Measurements from ENCODE around the gene HEXA. TPM values are rescaled to one million over a fixed set of nuclear protein-coding genes. Genes with fewer than 3 reads are reported as not detected.

Gene HEXA
- polyA plus RNA-seq, 2 donors: 22.8 to 24.2 TPM

GRCh38 chr15:72339777-72340177 is 36.0 kb downstream of the HEXA start:
- H3K4me3 ChIP-seq (ENCODE audit: low read depth in 1 of 2, low read length in 2 of 2): no peak overlapping the region
- no peaks in the 10 kb centered on the region for H3K27me3 ChIP-seq (ENCODE audit: control insufficient read depth in 1 of 2, insufficient read depth in 2 of 2, low read length in 2 of 2)
- WGBS, 2 donors: 47 to 52% methylated on average over 3 of the region's 3 CpGs
- H3K4me1 ChIP-seq (ENCODE audit: control insufficient read depth in 2 of 2, insufficient read depth in 2 of 2, low read length in 1 of 2): no peaks in the 10 kb centered on the region
- H3K9me3 ChIP-seq (ENCODE audit: control insufficient read depth in 2 of 2, insufficient read depth in 1 of 2, low read depth in 1 of 2, low read length in 1 of 2): no peaks in the 10 kb centered on the region
- H3K27ac ChIP-seq (ENCODE audit: low read depth in 2 of 2, low read length in 1 of 2): no peak overlapping the region
- peaks cover 0 to 6% of the 10 kb centered on the region in 2 donors for H3K36me3 ChIP-seq (ENCODE audit: control insufficient read depth in 2 of 2, insufficient read depth in 2 of 2, low read length in 1 of 2)

GRCh38 chr15:72338617-72339321 is 37.0 kb downstream of the HEXA start:
- Histone ChIP-seq H3K4me1 (ENCODE audit: control insufficient read depth in 2 of 2, insufficient read depth in 2 of 2, low read length in 1 of 2) (no peaks in the 10 kb centered on the region), H3K27ac (ENCODE audit: low read depth in 2 of 2, low read length in 1 of 2) (peak overlapping the region in 1 of 2 donors; percentile 24), H3K36me3 (ENCODE audit: control insufficient read depth in 2 of 2, insufficient read depth in 2 of 2, low read length in 1 of 2) (peaks cover 0 to under 1% of the 10 kb centered on the region in 2 donors), H3K27me3 (ENCODE audit: control insufficient read depth in 1 of 2, insufficient read depth in 2 of 2, low read length in 2 of 2) (no peaks in the 10 kb centered on the region), H3K4me3 (ENCODE audit: low read depth in 1 of 2, low read length in 2 of 2) (no peak overlapping the region), H3K9me3 (ENCODE audit: control insufficient read depth in 2 of 2, insufficient read depth in 1 of 2, low read depth in 1 of 2, low read length in 1 of 2) (no peaks in the 10 kb centered on the region)
- WGBS, 2 donors: 77 to 80% methylated on average over 9 of the region's 9 CpGs

- no peak overlapping the region for H3K27ac ChIP-seq (ENCODE audit: low read depth in 2 of 2, low read length in 1 of 2)
- H3K9me3 ChIP-seq (ENCODE audit: control insufficient read depth in 2 of 2, insufficient read depth in 1 of 2, low read depth in 1 of 2, low read length in 1 of 2): no peaks in the 10 kb centered on the region
- H3K4me1 ChIP-seq (ENCODE audit: control insufficient read depth in 2 of 2, insufficient read depth in 2 of 2, low read length in 1 of 2): no peaks in the 10 kb centered on the region
- 96 to 98% methylated on average over 2 of the region's 2 CpGs for WGBS, 2 donors
- no peak overlapping the region for H3K4me3 ChIP-seq (ENCODE audit: low read depth in 1 of 2, low read length in 2 of 2)
- no peaks in the 10 kb centered on the region for H3K27me3 ChIP-seq (ENCODE audit: control insufficient read depth in 1 of 2, insufficient read depth in 2 of 2, low read length in 2 of 2)
- H3K36me3 ChIP-seq (ENCODE audit: control insufficient read depth in 2 of 2, insufficient read depth in 2 of 2, low read length in 1 of 2): no peaks in the 10 kb centered on the region
These were observed 37.7 kb downstream of the HEXA start for GRCh38 chr15:72338148-72338547.

- Histone ChIP-seq H3K27ac (ENCODE audit: low read depth in 2 of 2, low read length in 1 of 2) (no peak overlapping the region), H3K4me1 (ENCODE audit: control insufficient read depth in 2 of 2, insufficient read depth in 2 of 2, low read length in 1 of 2) (no peaks in the 10 kb centered on the region), H3K4me3 (ENCODE audit: low read depth in 1 of 2, low read length in 2 of 2) (no peak overlapping the region), H3K36me3 (ENCODE audit: control insufficient read depth in 2 of 2, insufficient read depth in 2 of 2, low read length in 1 of 2) (no peaks in the 10 kb centered on the region), H3K27me3 (ENCODE audit: control insufficient read depth in 1 of 2, insufficient read depth in 2 of 2, low read length in 2 of 2) (no peaks in the 10 kb centered on the region), H3K9me3 (ENCODE audit: control insufficient read depth in 2 of 2, insufficient read depth in 1 of 2, low read depth in 1 of 2, low read length in 1 of 2) (no peaks in the 10 kb centered on the region)
- 91 to 93% methylated on average over 2 of the region's 2 CpGs for WGBS, 2 donors
These were observed 41.0 kb downstream of the HEXA start for GRCh38 chr15:72334842-72335241.

GRCh38 chr15:72331021-72331420 is 44.8 kb downstream of the HEXA start:
- no peaks in the 10 kb centered on the region for H3K27me3 ChIP-seq (ENCODE audit: control insufficient read depth in 1 of 2, insufficient read depth in 2 of 2, low read length in 2 of 2)
- no peak overlapping the region for H3K4me3 ChIP-seq (ENCODE audit: low read depth in 1 of 2, low read length in 2 of 2)
- H3K4me1 ChIP-seq (ENCODE audit: control insufficient read depth in 2 of 2, insufficient read depth in 2 of 2, low read length in 1 of 2): no peaks in the 10 kb centered on the region
- peaks cover 0 to 2% of the 10 kb centered on the region in 2 donors for H3K36me3 ChIP-seq (ENCODE audit: control insufficient read depth in 2 of 2, insufficient read depth in 2 of 2, low read length in 1 of 2)
- H3K9me3 ChIP-seq (ENCODE audit: control insufficient read depth in 2 of 2, insufficient read depth in 1 of 2, low read depth in 1 of 2, low read length in 1 of 2): no peaks in the 10 kb centered on the region
- H3K27ac ChIP-seq (ENCODE audit: low read depth in 2 of 2, low read length in 1 of 2): no peak overlapping the region
- WGBS, 2 donors: 90% methylated on average over 3 of the region's 3 CpGs

GRCh38 chr15:72323752-72324151 is 52.1 kb downstream of the HEXA start:
- peaks cover 0 to 1% of the 10 kb centered on the region in 2 donors for H3K9me3 ChIP-seq (ENCODE audit: control insufficient read depth in 2 of 2, insufficient read depth in 1 of 2, low read depth in 1 of 2, low read length in 1 of 2)
- no peak overlapping the region for H3K4me3 ChIP-seq (ENCODE audit: low read depth in 1 of 2, low read length in 2 of 2)
- H3K27ac ChIP-seq (ENCODE audit: low read depth in 2 of 2, low read length in 1 of 2): no peak overlapping the region
- no peaks in the 10 kb centered on the region for H3K27me3 ChIP-seq (ENCODE audit: control insufficient read depth in 1 of 2, insufficient read depth in 2 of 2, low read length in 2 of 2)
- 90 to 95% methylated on average over 1 of the region's 1 CpG for WGBS, 2 donors
- peaks cover 0 to 3% of the 10 kb centered on the region in 2 donors for H3K36me3 ChIP-seq (ENCODE audit: control insufficient read depth in 2 of 2, insufficient read depth in 2 of 2, low read length in 1 of 2)
- H3K4me1 ChIP-seq (ENCODE audit: control insufficient read depth in 2 of 2, insufficient read depth in 2 of 2, low read length in 1 of 2): peaks cover 0 to 4% of the 10 kb centered on the region in 2 donors

GRCh38 chr15:72319985-72320671 is 55.7 kb downstream of the HEXA start, which contains the start of gene CELF6:
CELF6 (minus strand) TSS chr15:72320157; CDS start chr15:72319874, 283 bp downstream.
- peaks cover 0 to 4% of the 10 kb centered on the region in 2 donors for H3K4me1 ChIP-seq (ENCODE audit: control insufficient read depth in 2 of 2, insufficient read depth in 2 of 2, low read length in 1 of 2)
- no peak within 1 kb of the TSS for H3K27ac ChIP-seq (ENCODE audit: low read depth in 2 of 2, low read length in 1 of 2)
- peak within 1 kb of the TSS; percentile 34 to 55 for H3K4me3 ChIP-seq (ENCODE audit: low read depth in 1 of 2, low read length in 2 of 2)
- H3K36me3 ChIP-seq (ENCODE audit: control insufficient read depth in 2 of 2, insufficient read depth in 2 of 2, low read length in 1 of 2): no peaks in the 10 kb centered on the region
- peaks cover 0 to 1% of the 10 kb centered on the region in 2 donors for H3K9me3 ChIP-seq (ENCODE audit: control insufficient read depth in 2 of 2, insufficient read depth in 1 of 2, low read depth in 1 of 2, low read length in 1 of 2)
- 1 to 2% methylated on average over 40 to 56 of the region's 58 CpGs for WGBS, 2 donors
- no peaks in the 10 kb centered on the region for H3K27me3 ChIP-seq (ENCODE audit: control insufficient read depth in 1 of 2, insufficient read depth in 2 of 2, low read length in 2 of 2)

GRCh38 chr15:72319360-72319984 is 56.3 kb downstream of the HEXA start:
- H3K4me1 ChIP-seq (ENCODE audit: control insufficient read depth in 2 of 2, insufficient read depth in 2 of 2, low read length in 1 of 2): peaks cover 0 to 4% of the 10 kb centered on the region in 2 donors
- 11 to 12% methylated on average over 38 to 48 of the region's 48 CpGs for WGBS, 2 donors
- no peaks in the 10 kb centered on the region for H3K36me3 ChIP-seq (ENCODE audit: control insufficient read depth in 2 of 2, insufficient read depth in 2 of 2, low read length in 1 of 2)

GRCh38 chr15:72318408-72318942 is 57.3 kb downstream of the HEXA start:
- Histone ChIP-seq H3K4me1 (ENCODE audit: control insufficient read depth in 2 of 2, insufficient read depth in 2 of 2, low read length in 1 of 2) (peaks cover 0 to 4% of the 10 kb centered on the region in 2 donors), H3K9me3 (ENCODE audit: control insufficient read depth in 2 of 2, insufficient read depth in 1 of 2, low read depth in 1 of 2, low read length in 1 of 2) (peaks cover 0 to 1% of the 10 kb centered on the region in 2 donors), H3K36me3 (ENCODE audit: control insufficient read depth in 2 of 2, insufficient read depth in 2 of 2, low read length in 1 of 2) (no peaks in the 10 kb centered on the region), H3K27me3 (ENCODE audit: control insufficient read depth in 1 of 2, insufficient read depth in 2 of 2, low read length in 2 of 2) (no peaks in the 10 kb centered on the region), H3K4me3 (ENCODE audit: low read depth in 1 of 2, low read length in 2 of 2) (no peak overlapping the region), H3K27ac (ENCODE audit: low read depth in 2 of 2, low read length in 1 of 2) (no peak overlapping the region)
- WGBS, 2 donors: 42 to 46% methylated on average over 2 of the region's 2 CpGs

More at GRCh38 chr15:72319360-72319984, 56.3 kb downstream of the HEXA start:
- H3K4me3 ChIP-seq (ENCODE audit: low read depth in 1 of 2, low read length in 2 of 2): peak overlapping the region in 1 of 2 donors; percentile 34
- H3K27ac ChIP-seq (ENCODE audit: low read depth in 2 of 2, low read length in 1 of 2): no peak overlapping the region
- no peaks in the 10 kb centered on the region for H3K27me3 ChIP-seq (ENCODE audit: control insufficient read depth in 1 of 2, insufficient read depth in 2 of 2, low read length in 2 of 2)
- peaks cover 0 to 1% of the 10 kb centered on the region in 2 donors for H3K9me3 ChIP-seq (ENCODE audit: control insufficient read depth in 2 of 2, insufficient read depth in 1 of 2, low read depth in 1 of 2, low read length in 1 of 2)

Data from esophagus (tissue), 2 donors.